Astrocyte (in vitro differentiated cells and primary cell): Measurements from ENCODE around the gene DNAH6. TPM values are rescaled to one million over a fixed set of nuclear protein-coding genes. Genes with fewer than 3 reads are reported as not detected.

ENCODE experiments used
- DNase-seq: peaks from one replicate; pipeline ENCODE4 v3.0.0-alpha.2; 2010; ENCODE audit warnings: low read depth
- FAIRE-seq: peaks from 2 replicates; lab custom pipeline; 2011; peaks lifted over from hg19 to GRCh38; lab: Jason Lieb, UNC
- H2AFZ ChIP-seq: 2 replicates; pipeline ENCODE4 v1.6.0; 2012; ENCODE audit warnings: low read depth, low read length, inconsistent platforms
- H3K27ac ChIP-seq: 2 replicates; pipeline ENCODE4 v1.5.1; 2011; ENCODE audit warnings: low read depth, low read length, inconsistent platforms
- H3K27me3 ChIP-seq: 2 replicates; pipeline ENCODE4 v1.6.0; 2011; ENCODE audit warnings: low read length, inconsistent platforms; ENCODE audit not compliant: insufficient read depth
- H3K36me3 ChIP-seq: 2 replicates; pipeline ENCODE4 v1.5.1; 2011; ENCODE audit warnings: low read length, inconsistent platforms; ENCODE audit not compliant: insufficient read depth
- H3K4me1 ChIP-seq: 2 replicates; pipeline ENCODE4 v1.5.1; 2011; ENCODE audit warnings: low read length, inconsistent platforms; ENCODE audit not compliant: insufficient read depth
- H3K4me2 ChIP-seq: 2 replicates; pipeline ENCODE4 v1.6.0; 2012; ENCODE audit warnings: low read length, inconsistent platforms
- H3K4me3 ChIP-seq: 2 replicates; pipeline ENCODE4 v1.5.1; 2011; ENCODE audit warnings: low read depth, mild to moderate bottlenecking, low read length, inconsistent platforms; ENCODE audit not compliant: insufficient read depth
- H3K79me2 ChIP-seq: 2 replicates; pipeline ENCODE4 v1.6.0; 2012; ENCODE audit warnings: mild to moderate bottlenecking, low read length, inconsistent platforms; ENCODE audit not compliant: insufficient read depth
- H3K9ac ChIP-seq: 2 replicates; pipeline ENCODE4 v1.6.0; 2012; ENCODE audit warnings: mild to moderate bottlenecking, low read length, inconsistent platforms
- H3K9me3 ChIP-seq: 2 replicates; pipeline ENCODE4 v1.5.1; 2012; ENCODE audit warnings: low read depth, mild to moderate bottlenecking, low read length, inconsistent platforms; ENCODE audit not compliant: insufficient read depth
- H4K20me1 ChIP-seq: 2 replicates; pipeline ENCODE4 v1.6.0; 2012; ENCODE audit warnings: low read length, inconsistent platforms; ENCODE audit not compliant: insufficient read depth
- H3K27ac Mint-ChIP-seq: one replicate; pipeline ENCODE4 v1.8.0; 2021; ENCODE audit warnings: mild to moderate bottlenecking, mixed read lengths; ENCODE audit not compliant: unreplicated experiment
- H3K27me3 Mint-ChIP-seq: one replicate; pipeline ENCODE4 v1.8.0; 2021; ENCODE audit warnings: low read depth, mixed read lengths; ENCODE audit not compliant: unreplicated experiment
- H3K36me3 Mint-ChIP-seq: one replicate; pipeline ENCODE4 v1.8.0; 2021; ENCODE audit warnings: low read depth, mixed read lengths; ENCODE audit not compliant: unreplicated experiment
- H3K4me1 Mint-ChIP-seq: one replicate; pipeline ENCODE4 v1.8.0; 2021; ENCODE audit warnings: low read depth, mixed read lengths; ENCODE audit not compliant: unreplicated experiment
- H3K4me3 Mint-ChIP-seq: one replicate; pipeline ENCODE4 v1.8.0; 2021; ENCODE audit warnings: mild to moderate bottlenecking, moderate library complexity, mixed read lengths; ENCODE audit not compliant: unreplicated experiment
- H3K9me3 Mint-ChIP-seq: one replicate; pipeline ENCODE4 v1.8.0; 2021; ENCODE audit warnings: mild to moderate bottlenecking, mixed read lengths; ENCODE audit not compliant: unreplicated experiment
- CTCF ChIP-seq: IDR thresholded peaks from 2 replicates; pipeline ENCODE4 v1.5.1; 2011; ENCODE audit warnings: low read depth, mild to moderate bottlenecking, inconsistent platforms, low read length, moderate library complexity; ENCODE audit not compliant: insufficient read depth
- EZH2 ChIP-seq: IDR thresholded peaks from 2 replicates; pipeline ENCODE4 v1.6.1; 2012; ENCODE audit warnings: mild to moderate bottlenecking, low read length, inconsistent platforms; ENCODE audit not compliant: insufficient read depth
- total RNA-seq: library from RNA; stranded (reverse); gene quantifications from 2 replicates; pipeline ENCODE4 v1.2.1, GENCODE V29; 2021

DNAH6 gene
- total RNA-seq, 1 donor from 2014 or later: 0.20 TPM

- H2AFZ ChIP-seq: no peak overlapping the region
- H3K4me1 ChIP-seq: no peaks in the 10 kb centered on the region
- no peak for FAIRE-seq
- DNase-seq: no peak
- no peaks in the 10 kb centered on the region for H3K9me3 ChIP-seq
- H3K79me2 ChIP-seq: no peaks in the 10 kb centered on the region
- Mint-ChIP-seq H3K27me3 (no peaks in the 10 kb centered on the region), H3K4me1 (no peaks in the 10 kb centered on the region), H3K36me3 (no peaks in the 10 kb centered on the region), H3K4me3 (no peak overlapping the region), H3K27ac (no peak overlapping the region), H3K9me3 (peaks cover 10% of the 10 kb centered on the region)
- no peak overlapping the region for H3K9ac ChIP-seq
- no peaks in the 10 kb centered on the region for H3K27me3 ChIP-seq
- H3K4me2 ChIP-seq: no peak overlapping the region
- H4K20me1 ChIP-seq: no peaks in the 10 kb centered on the region
- H3K4me3 ChIP-seq: no peak overlapping the region
- no peak overlapping the region for H3K27ac ChIP-seq
- TF ChIP-seq EZH2: no peak
- no peak for TF ChIP-seq CTCF
- H3K36me3 ChIP-seq: no peaks in the 10 kb centered on the region
Observed at GRCh38 chr2:84779781-84780180, 263.5 kb downstream of the DNAH6 start.

DNA sequence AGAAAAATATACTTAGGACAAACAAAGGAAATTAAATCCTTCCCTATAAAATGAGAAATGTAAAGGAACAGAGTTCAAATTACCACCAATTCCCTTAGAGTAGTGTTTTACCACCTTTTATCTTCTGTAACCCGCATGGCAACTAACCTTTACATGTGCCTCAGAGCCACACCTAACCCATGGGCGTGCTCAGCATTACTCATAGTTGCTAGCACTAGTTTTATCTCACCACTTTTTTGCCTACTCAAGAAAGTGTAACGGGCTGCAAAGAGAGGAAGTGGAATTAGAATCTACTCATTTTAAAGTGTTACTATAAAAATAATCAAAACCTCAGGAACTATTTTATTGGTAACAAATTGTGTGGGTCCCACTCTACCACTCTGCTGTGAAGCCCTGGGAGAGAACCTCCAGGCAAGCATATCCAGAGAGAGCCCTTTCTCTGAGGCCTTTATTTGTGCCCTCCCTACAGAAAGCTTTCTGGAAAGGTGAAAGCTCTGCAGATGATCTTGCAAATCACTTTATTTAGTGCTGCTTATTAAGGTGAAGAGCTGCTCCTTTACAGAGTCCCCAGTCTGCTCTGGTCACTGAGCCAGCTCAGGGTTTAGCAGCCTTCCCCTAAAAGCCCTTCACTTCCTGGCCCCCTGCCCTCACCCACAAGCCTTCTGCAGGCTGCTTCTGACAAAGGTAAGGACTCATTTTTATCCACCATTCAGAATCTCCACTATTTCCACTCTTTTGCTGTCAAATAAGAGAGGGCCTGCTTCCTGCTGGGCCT is 265.8 kb downstream of the DNAH6 start:
- Histone ChIP-seq H3K4me2 (no peak overlapping the region), H4K20me1 (no peaks in the 10 kb centered on the region), H3K4me1 (no peaks in the 10 kb centered on the region), H3K9me3 (no peaks in the 10 kb centered on the region), H3K27me3 (no peaks in the 10 kb centered on the region), H3K36me3 (no peaks in the 10 kb centered on the region), H3K79me2 (no peaks in the 10 kb centered on the region), H2AFZ (no peak overlapping the region), H3K9ac (no peak overlapping the region), H3K27ac (no peak overlapping the region), H3K4me3 (no peak overlapping the region)
- no peak for TF ChIP-seq EZH2
- no peak for TF ChIP-seq CTCF
- FAIRE-seq: no peak
- Mint-ChIP-seq H3K4me3 (no peak overlapping the region), H3K9me3 (peaks cover 4% of the 10 kb centered on the region), H3K36me3 (no peaks in the 10 kb centered on the region), H3K27me3 (no peaks in the 10 kb centered on the region), H3K27ac (no peak overlapping the region), H3K4me1 (no peaks in the 10 kb centered on the region)
- peak; percentile 30 for DNase-seq

- H3K79me2 ChIP-seq: no peaks in the 10 kb centered on the region
- H3K9me3 ChIP-seq: no peaks in the 10 kb centered on the region
- no peak for FAIRE-seq
- H3K9ac ChIP-seq: no peak overlapping the region
- no peak for TF ChIP-seq EZH2
- no peak for TF ChIP-seq CTCF
- DNase-seq: no peak
- peaks cover 3% of the 10 kb centered on the region for H3K9me3 Mint-ChIP-seq
- no peaks in the 10 kb centered on the region for H3K36me3 Mint-ChIP-seq
- no peak overlapping the region for H3K27ac ChIP-seq
- no peaks in the 10 kb centered on the region for H3K27me3 Mint-ChIP-seq
- H3K4me3 Mint-ChIP-seq: no peak overlapping the region
- no peak overlapping the region for H3K4me3 ChIP-seq
- H3K27ac Mint-ChIP-seq: no peak overlapping the region
- H3K4me1 Mint-ChIP-seq: no peaks in the 10 kb centered on the region
- no peaks in the 10 kb centered on the region for H4K20me1 ChIP-seq
- no peaks in the 10 kb centered on the region for H3K4me1 ChIP-seq
- H2AFZ ChIP-seq: no peak overlapping the region
- no peaks in the 10 kb centered on the region for H3K27me3 ChIP-seq
- no peaks in the 10 kb centered on the region for H3K36me3 ChIP-seq
- no peak overlapping the region for H3K4me2 ChIP-seq
Observed at GRCh38 chr2:84782717-84783442, 266.6 kb downstream of the DNAH6 start.
